HepG2 (cell line): Measurements from ENCODE around the gene SLC2A8. TPM values are rescaled to one million over a fixed set of nuclear protein-coding genes. Genes with fewer than 3 reads are reported as not detected.

Experiments
- ATAD3A ChIP-seq: sonication (generic); formaldehyde crosslinking; IDR thresholded peaks from 2 replicates; pipeline ENCODE4 v1.4.0; 2020; ENCODE audit warnings: missing genetic modification reagents
- ETV5 ChIP-seq: IDR thresholded peaks from 2 replicates; pipeline ENCODE4 v1.6.1; 2018; ENCODE audit warnings: missing biosample characterization, missing genetic modification reagents, inconsistent platforms, borderline replicate concordance
- FOXM1 ChIP-seq: sonication (generic); formaldehyde crosslinking; IDR thresholded peaks from 2 replicates; pipeline ENCODE4 v1.5.0; 2020; ENCODE audit warnings: missing genetic modification reagents
- FOXP1 ChIP-seq, 2 experiments: fragments of 450-650 bp in 1 of 2; IDR thresholded peaks; 2 replicates each; pipeline ENCODE4 v1.6.1; 2017 to 2018; ENCODE audit warnings: antibody characterized with exemption in 1 of 2
- KLF16 ChIP-seq, 2 experiments: sonication (generic) in 1 of 2; formaldehyde crosslinking in 1 of 2; IDR thresholded peaks; 2 replicates each; pipeline versions ENCODE4 v1.6.1 to v1.8.0; 2016 to 2023; ENCODE audit warnings: missing genetic modification reagents in 2 of 2, missing compliant biosample characterization in 1 of 2
- MNT ChIP-seq: fragments of 450-650 bp; IDR thresholded peaks from 2 replicates; pipeline ENCODE4 v1.6.1; 2016
- NFE2L1 ChIP-seq: sonication (generic); formaldehyde crosslinking; IDR thresholded peaks from 2 replicates; pipeline ENCODE4 v1.4.0; 2020; ENCODE audit warnings: missing genetic modification reagents, mild to moderate bottlenecking, borderline replicate concordance
- NR1H2 ChIP-seq: sonication (generic); formaldehyde crosslinking; IDR thresholded peaks from 2 replicates; pipeline ENCODE4 v1.8.1; 2022; ENCODE audit warnings: low read depth, missing genetic modification reagents, borderline replicate concordance
- PHF8 ChIP-seq: sonication (generic); formaldehyde crosslinking; IDR thresholded peaks from 2 replicates; pipeline ENCODE4 v1.5.0; 2020; ENCODE audit warnings: missing genetic modification reagents
- POLR2A ChIP-seq, 2 experiments: IDR thresholded peaks; 2 replicates each; pipeline ENCODE4 v1.6.1; 2011; ENCODE audit warnings: low read depth in 2 of 2, low read length in 2 of 2, mild to moderate bottlenecking in 1 of 2, moderate library complexity in 1 of 2; ENCODE audit not compliant: insufficient read depth in 1 of 2
- PTBP1 ChIP-seq: fragments of 200-400 bp; formaldehyde crosslinking; IDR thresholded peaks from 2 replicates; pipeline ENCODE4 v1.6.1; 2018; ENCODE audit warnings: low read length, low read depth; ENCODE audit not compliant: poor library complexity, severe bottlenecking
- TEAD2 ChIP-seq: sonication (generic); formaldehyde crosslinking; IDR thresholded peaks from 2 replicates; pipeline ENCODE4 v1.9.0; 2021; ENCODE audit warnings: missing genetic modification reagents
- TEF ChIP-seq: sonication (generic); formaldehyde crosslinking; IDR thresholded peaks from 2 replicates; pipeline ENCODE4 v1.5.0; 2020; ENCODE audit warnings: missing genetic modification reagents
- TFE3 ChIP-seq: IDR thresholded peaks from 2 replicates; pipeline ENCODE4 v1.6.1; 2016
- TOE1 ChIP-seq: sonication (generic); formaldehyde crosslinking; IDR thresholded peaks from 2 replicates; pipeline ENCODE4 v1.4.0; 2020; ENCODE audit warnings: mild to moderate bottlenecking, missing genetic modification reagents
- ZBTB38 ChIP-seq: sonication (generic); formaldehyde crosslinking; IDR thresholded peaks from 2 replicates; pipeline ENCODE4 v1.5.1; 2020; ENCODE audit warnings: mild to moderate bottlenecking, missing genetic modification reagents
- ZMAT3 ChIP-seq: sonication (generic); formaldehyde crosslinking; conservative IDR thresholded peaks from 2 replicates; pipeline ENCODE4 v1.7.0; 2021; ENCODE audit warnings: missing genetic modification reagents
- ZNF574 ChIP-seq: sonication (generic); formaldehyde crosslinking; IDR thresholded peaks from 2 replicates; pipeline ENCODE4 v1.4.0; 2020; ENCODE audit warnings: missing genetic modification reagents
- ZNF777 ChIP-seq: sonication (generic); formaldehyde crosslinking; IDR thresholded peaks from 2 replicates; pipeline ENCODE4 v1.4.0; 2020; ENCODE audit warnings: missing genetic modification reagents
- ZSCAN25 ChIP-seq: sonication (generic); formaldehyde crosslinking; IDR thresholded peaks from 2 replicates; pipeline ENCODE4 v1.8.0; 2022; ENCODE audit warnings: mild to moderate bottlenecking, missing genetic modification reagents
- polyA plus RNA-seq, 8 experiments: library from polyadenylated mRNA; depleted of rRNA in 3 of 8; stranded (reverse) in 7 of 8; unstranded in 1 of 8; fragments of >200 nt; fragmentation: Illumina TruSeq in 4 of 8; extraction: Trizol in 4 of 8; gene quantifications; 2 replicates each; pipeline versions ENCODE4 v1.2.1 to v1.2.3, GENCODE V29; 2011 to 2016; ENCODE audit warnings: low read depth in 4 of 8, missing spikeins in 1 of 8, mixed read lengths in 1 of 8; ENCODE audit not compliant: insufficient read depth in 1 of 8
- total RNA-seq, 5 experiments: library from RNA; depleted of rRNA; stranded (reverse); fragments of >200 nt; fragmentation: Illumina TruSeq; extraction: Trizol; gene quantifications; 2 replicates each; pipeline ENCODE4 v1.2.3, GENCODE V29; 2016; ENCODE audit warnings: low read depth in 1 of 5
- TF ChIP-seq, protein P1 (sequence below): sonication (generic); formaldehyde crosslinking; IDR thresholded peaks from 2 replicates; pipeline ENCODE4 v1.4.0; 2020; ENCODE audit warnings: mild to moderate bottlenecking, missing genetic modification reagents
- TF ChIP-seq, protein P2 (sequence below): sonication (generic); formaldehyde crosslinking; IDR thresholded peaks from 2 replicates; pipeline ENCODE4 v1.4.0; 2020; ENCODE audit warnings: missing genetic modification reagents, borderline replicate concordance

The SLC2A8 gene
- total and polyA plus RNA-seq, 2 of the 13 experiments (the other 11 are each of a cell fraction or from before 2014, with no cell fraction given), result 22.6 to 48.6 TPM

DNA sequence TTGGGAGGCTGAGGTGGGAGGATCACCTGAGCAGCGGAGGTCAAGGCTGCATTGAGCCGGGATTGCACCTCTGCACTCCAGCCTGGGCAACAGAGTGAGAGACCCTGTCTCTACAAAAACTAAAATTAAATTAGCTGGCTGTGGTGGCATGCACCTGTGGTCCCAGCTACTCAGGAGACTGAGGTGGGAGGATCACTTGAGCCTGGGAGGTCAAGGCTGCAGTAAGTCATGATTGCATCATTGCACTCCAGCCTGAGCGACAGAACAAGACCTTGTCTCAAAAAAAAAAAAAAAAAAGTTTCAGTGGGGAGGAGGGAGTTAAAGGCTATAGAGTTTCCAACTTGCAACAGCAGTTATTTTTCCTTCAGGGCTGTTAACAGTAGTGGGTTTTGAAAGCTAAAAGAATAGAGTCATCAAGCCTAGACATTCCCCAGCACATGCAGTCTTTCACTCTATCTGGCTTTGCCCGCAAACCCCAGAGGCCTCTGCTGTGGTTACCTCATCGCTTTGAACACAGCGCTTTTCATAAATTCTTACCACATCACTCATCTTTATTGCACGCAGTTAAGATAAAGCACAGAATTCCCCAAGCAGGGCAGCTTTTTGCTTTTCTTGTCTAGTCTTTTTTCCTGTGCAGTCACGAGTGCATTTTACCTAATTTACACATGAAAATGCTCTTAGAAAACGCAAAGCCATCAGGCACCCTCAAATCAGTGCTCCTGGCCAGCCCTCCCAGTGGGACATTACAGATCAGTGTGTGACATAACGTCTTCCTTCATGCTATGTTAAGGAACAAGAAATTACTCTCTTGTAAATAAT, 8.7 kb upstream of the SLC2A8 start (continued):
- TF ChIP-seq ETV5 (CRISPR knock-in tag) (0 out of 2 replicates have a peak, but pooled peaks have one; percentile 6), NR1H2 (CRISPR knock-in tag) (no peak), TEAD2 (no peak), POLR2A (IDR thresholded peaks at IDR 0.05; ENCODE audit: insufficient read depth in 1 of 2, low read depth in 2 of 2, low read length in 2 of 2) (peak in 1 of 2 experiments; percentile 50; a peak in 2 of 4 replicates), TFE3 (CRISPR knock-in tag) (peak; percentile 44), ZSCAN25 (CRISPR knock-in tag) (no peak), MNT (no peak), TOE1 (CRISPR knock-in tag) (no peak), KLF16 (CRISPR knock-in tag; IDR thresholded peaks at IDR 0.05) (no peak), NFE2L1 (CRISPR knock-in tag) (no peak), PTBP1 (no peak), TEF (CRISPR knock-in tag) (no peak), ATAD3A (no peak), FOXM1 (CRISPR knock-in tag) (no peak), FOXP1 (IDR thresholded peaks at IDR 0.05) (no peak), FOXP1 (CRISPR knock-in tag; IDR thresholded peaks at IDR 0.05) (no peak), PHF8 (CRISPR knock-in tag) (no peak), ZNF574 (CRISPR knock-in tag) (peak; percentile 56; the same call in 1 of the 2 replicates), ZBTB38 (CRISPR knock-in tag) (no peak), ZNF777 (CRISPR knock-in tag) (no peak), ZMAT3 (CRISPR knock-in tag) (no peak)
- TF ChIP-seq, protein P1, sequence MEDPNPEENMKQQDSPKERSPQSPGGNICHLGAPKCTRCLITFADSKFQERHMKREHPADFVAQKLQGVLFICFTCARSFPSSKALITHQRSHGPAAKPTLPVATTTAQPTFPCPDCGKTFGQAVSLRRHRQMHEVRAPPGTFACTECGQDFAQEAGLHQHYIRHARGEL (CRISPR knock-in tag), result no peak
- TF ChIP-seq, protein P2, sequence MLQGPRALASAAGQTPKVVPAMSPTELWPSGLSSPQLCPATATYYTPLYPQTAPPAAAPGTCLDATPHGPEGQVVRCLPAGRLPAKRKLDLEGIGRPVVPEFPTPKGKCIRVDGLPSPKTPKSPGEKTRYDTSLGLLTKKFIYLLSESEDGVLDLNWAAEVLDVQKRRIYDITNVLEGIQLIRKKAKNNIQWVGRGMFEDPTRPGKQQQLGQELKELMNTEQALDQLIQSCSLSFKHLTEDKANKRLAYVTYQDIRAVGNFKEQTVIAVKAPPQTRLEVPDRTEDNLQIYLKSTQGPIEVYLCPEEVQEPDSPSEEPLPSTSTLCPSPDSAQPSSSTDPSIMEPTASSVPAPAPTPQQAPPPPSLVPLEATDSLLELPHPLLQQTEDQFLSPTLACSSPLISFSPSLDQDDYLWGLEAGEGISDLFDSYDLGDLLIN (CRISPR knock-in tag), result no peak
